22Rv1 (cell line): ENCODE data around the gene MYD88.

Source experiments
- H3K27ac ChIP-seq: fragments of 450-650 bp; 2 replicates; pipeline ENCODE4 v1.5.1; 2017
- ZFX ChIP-seq: fragments of 450-650 bp; IDR thresholded peaks from 2 replicates; pipeline ENCODE4 v1.6.1; 2017; ENCODE audit warnings: antibody characterized with exemption, borderline replicate concordance
- TF ChIP-seq, protein P1 (sequence below): fragments of 450-650 bp; IDR thresholded peaks from 2 replicates; pipeline ENCODE4 v1.5.1; 2017; ENCODE audit warnings: mild to moderate bottlenecking

MYD88 gene

DNA sequence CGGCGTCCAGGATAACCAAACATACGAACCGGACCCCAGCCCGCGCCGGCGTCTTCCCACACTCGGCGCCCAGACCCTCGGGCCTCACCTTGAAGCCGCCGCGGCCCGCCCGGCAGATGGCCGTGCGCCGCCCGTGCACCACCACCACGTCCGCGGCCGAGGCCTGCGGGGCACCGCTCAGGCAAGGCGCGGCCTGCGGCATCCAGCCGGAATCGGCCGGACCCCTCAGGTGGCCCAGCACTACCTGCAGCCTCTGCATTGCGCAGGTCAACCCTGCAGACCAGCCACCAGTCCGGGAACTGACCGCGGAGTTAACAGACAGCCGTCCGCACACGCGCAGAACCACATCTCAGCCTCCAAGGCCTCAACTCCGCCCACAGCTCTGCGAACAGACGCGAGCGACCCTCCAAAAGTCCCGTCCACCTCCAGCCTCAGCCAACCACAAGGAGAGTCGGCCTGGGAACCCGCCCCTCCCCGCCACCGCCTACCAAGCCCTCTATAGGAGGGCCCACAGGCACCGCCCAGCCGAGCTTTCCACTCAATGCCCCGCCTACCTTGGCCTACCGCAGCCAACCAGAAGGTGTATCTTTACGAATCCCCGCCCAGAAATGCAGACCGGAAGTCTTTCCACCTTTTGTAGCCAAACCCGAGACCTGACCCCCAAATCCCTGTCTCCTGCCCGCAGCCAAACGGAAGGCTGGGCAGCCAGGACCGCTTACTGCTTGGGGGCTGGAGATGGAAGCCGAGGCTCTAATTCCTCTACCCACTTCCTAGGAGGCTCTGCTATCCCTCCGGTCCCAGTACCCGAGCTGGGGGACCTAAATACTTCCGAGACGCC, 1.5 kb upstream of the MYD88 start, which contains the start of gene ACAA1:
Gene ACAA1, minus strand, starts transcription at position 351 of the 838 bp plus-strand sequence. Its CDS starts 92 bp downstream, at position 259.
- TF ChIP-seq, protein P1, sequence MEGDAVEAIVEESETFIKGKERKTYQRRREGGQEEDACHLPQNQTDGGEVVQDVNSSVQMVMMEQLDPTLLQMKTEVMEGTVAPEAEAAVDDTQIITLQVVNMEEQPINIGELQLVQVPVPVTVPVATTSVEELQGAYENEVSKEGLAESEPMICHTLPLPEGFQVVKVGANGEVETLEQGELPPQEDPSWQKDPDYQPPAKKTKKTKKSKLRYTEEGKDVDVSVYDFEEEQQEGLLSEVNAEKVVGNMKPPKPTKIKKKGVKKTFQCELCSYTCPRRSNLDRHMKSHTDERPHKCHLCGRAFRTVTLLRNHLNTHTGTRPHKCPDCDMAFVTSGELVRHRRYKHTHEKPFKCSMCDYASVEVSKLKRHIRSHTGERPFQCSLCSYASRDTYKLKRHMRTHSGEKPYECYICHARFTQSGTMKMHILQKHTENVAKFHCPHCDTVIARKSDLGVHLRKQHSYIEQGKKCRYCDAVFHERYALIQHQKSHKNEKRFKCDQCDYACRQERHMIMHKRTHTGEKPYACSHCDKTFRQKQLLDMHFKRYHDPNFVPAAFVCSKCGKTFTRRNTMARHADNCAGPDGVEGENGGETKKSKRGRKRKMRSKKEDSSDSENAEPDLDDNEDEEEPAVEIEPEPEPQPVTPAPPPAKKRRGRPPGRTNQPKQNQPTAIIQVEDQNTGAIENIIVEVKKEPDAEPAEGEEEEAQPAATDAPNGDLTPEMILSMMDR = no peak
- TF ChIP-seq ZFX = no peak

DNA sequence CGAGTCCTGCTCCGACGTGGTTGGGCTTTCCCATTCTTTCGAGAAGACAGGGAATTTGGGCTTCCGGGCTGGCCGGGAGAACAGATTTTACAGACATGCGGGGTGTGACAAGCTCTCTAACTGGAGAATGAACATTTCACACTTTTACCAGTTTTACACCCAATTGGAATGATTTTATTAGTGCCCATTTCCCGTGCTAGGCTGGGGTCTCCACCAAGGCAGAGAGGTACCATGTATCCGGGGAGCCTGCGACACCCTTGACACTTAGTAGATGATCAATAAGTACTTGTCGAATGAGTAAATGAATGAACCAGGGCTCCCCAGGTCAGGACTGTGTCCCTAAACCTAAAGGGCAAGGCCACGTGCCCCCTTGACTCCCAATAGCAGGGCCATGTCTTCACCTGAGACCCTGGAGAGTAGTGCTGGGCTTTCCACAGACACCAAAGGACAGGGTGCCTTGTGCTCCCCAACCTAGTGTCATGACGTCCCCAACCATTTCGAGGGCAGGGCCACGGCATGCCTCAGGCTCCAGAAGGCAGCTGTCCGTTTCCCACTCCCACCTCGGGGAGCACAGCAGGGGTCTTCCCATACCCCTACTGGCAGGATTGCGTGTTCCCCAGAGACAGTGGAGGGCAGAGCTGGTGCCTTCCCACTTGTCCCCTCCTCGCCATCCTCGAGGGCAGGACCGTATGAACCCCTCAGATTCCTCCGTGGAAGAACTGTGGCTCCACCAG, 679 bp upstream of the MYD88 start:
- TF ChIP-seq, protein P1 = no peak
- TF ChIP-seq ZFX = no peak
- H3K27ac ChIP-seq = peak overlapping the region; percentile 77

More for the DNA sequence above, 1.5 kb upstream of the MYD88 start, which contains the start of gene ACAA1:
- H3K27ac ChIP-seq = peak within 1 kb of the TSS; percentile 77

DNA sequence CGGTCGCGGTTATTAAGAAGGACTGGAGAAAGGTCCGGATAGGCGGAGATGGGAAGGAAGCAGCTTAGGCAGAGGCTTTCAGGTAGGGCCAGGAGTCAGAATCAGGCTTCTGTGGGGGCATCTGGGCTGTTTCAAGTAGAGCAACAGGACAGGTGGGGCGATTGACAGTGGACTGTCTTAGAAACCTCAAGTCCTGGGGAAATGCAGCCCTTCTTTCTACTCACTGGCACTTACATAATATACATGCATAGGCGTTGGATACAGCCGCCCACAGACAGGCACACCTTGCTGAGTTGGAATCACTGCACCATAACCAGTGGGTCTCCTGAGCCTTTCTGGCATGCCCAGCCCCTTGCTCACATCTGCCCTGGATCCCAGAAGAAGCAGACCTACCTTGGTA, 730 bp downstream of the MYD88 start:
- no peak overlapping the region for H3K27ac ChIP-seq
- no peak for TF ChIP-seq ZFX
- TF ChIP-seq, protein P1 = no peak

DNA sequence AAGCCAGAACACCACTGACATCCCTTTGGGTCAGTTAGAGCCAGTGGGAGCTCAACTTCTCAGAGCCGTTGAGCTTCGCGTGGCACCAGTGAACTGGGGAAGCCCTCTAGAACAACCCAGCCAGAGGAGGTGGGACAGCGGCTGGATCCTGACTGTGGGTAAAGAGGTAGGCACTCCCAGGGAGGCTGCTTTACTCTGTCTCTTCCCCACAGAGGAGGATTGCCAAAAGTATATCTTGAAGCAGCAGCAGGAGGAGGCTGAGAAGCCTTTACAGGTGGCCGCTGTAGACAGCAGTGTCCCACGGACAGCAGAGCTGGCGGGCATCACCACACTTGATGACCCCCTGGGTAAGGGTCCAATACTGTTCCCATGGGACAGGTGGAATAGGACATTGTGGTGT, 1.2 kb downstream of the MYD88 start:
- TF ChIP-seq, protein P1 = no peak
- no peak for TF ChIP-seq ZFX
- no peak overlapping the region for H3K27ac ChIP-seq

DNA sequence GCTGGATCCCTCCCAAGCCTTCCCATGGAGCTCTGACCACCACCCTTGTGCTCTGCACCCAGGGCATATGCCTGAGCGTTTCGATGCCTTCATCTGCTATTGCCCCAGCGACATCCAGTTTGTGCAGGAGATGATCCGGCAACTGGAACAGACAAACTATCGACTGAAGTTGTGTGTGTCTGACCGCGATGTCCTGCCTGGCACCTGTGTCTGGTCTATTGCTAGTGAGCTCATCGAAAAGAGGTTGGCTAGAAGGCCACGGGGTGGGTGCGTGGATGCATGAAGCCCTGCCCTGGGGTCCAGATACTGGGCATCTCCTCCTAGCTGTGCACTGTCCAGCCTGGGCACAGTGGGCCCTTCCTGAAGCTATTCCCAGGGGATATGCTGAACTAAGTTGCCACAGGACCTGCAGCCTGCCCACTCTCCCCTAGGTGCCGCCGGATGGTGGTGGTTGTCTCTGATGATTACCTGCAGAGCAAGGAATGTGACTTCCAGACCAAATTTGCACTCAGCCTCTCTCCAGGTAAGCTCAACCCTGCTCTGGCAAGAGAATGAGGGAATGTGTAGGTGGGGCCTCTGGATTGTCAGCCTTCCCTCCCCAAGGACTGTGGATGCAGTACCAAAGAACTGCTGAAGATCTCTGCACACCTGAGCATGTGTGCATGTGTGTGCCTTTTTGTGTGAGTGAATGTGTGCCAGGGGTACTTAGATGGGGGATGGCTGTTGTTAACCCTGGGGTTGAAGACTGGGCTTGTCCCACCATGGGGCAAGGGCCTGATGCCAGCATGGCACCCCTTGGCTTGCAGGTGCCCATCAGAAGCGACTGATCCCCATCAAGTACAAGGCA, 2.1 kb downstream of the MYD88 start:
- H3K27ac ChIP-seq = no peak overlapping the region
- TF ChIP-seq, protein P1 = no peak
- TF ChIP-seq ZFX = no peak

DNA sequence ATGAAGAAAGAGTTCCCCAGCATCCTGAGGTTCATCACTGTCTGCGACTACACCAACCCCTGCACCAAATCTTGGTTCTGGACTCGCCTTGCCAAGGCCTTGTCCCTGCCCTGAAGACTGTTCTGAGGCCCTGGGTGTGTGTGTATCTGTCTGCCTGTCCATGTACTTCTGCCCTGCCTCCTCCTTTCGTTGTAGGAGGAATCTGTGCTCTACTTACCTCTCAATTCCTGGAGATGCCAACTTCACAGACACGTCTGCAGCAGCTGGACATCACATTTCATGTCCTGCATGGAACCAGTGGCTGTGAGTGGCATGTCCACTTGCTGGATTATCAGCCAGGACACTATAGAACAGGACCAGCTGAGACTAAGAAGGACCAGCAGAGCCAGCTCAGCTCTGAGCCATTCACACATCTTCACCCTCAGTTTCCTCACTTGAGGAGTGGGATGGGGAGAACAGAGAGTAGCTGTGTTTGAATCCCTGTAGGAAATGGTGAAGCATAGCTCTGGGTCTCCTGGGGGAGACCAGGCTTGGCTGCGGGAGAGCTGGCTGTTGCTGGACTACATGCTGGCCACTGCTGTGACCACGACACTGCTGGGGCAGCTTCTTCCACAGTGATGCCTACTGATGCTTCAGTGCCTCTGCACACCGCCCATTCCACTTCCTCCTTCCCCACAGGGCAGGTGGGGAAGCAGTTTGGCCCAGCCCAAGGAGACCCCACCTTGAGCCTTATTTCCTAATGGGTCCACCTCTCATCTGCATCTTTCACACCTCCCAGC, 2.9 kb downstream of the MYD88 start:
- no peak overlapping the region for H3K27ac ChIP-seq
- TF ChIP-seq, protein P1 = no peak
